IPS DF 6.9 (cell line): ENCODE data around the gene GLYATL1B.
A peak's percentile ranks its signal among the peaks of the same experiment; 100 is the strongest.
"Not testable (repeated sequence)": the region's sequence is repeated elsewhere in the genome, so short reads cannot be mapped to it uniquely, and the experiment has no call there.

ENCODE experiments used
- DNase-seq: peaks from one replicate; pipeline ENCODE4 v3.0.0-alpha.2; 2013; ENCODE audit warnings: low read depth, low spot score
- H3K27ac ChIP-seq: one replicate; pipeline ENCODE4 v1.5.1; 2013; ENCODE audit warnings: low read length, control low read depth
- H3K27me3 ChIP-seq: 2 replicates; pipeline ENCODE4 v1.6.1; 2013; ENCODE audit warnings: mild to moderate bottlenecking, low read length; ENCODE audit not compliant: control insufficient read depth, insufficient read depth
- H3K36me3 ChIP-seq: 2 replicates; pipeline ENCODE4 v1.6.1; 2013; ENCODE audit warnings: low read length; ENCODE audit not compliant: control insufficient read depth, insufficient read depth
- H3K4me1 ChIP-seq: 2 replicates; pipeline ENCODE4 v1.6.1; 2013; ENCODE audit warnings: low read length; ENCODE audit not compliant: control insufficient read depth, insufficient read depth
- H3K4me3 ChIP-seq: 2 replicates; pipeline ENCODE4 v1.5.1; 2013; ENCODE audit warnings: mild to moderate bottlenecking, low read length
- H3K9me3 ChIP-seq: 2 replicates; pipeline ENCODE4 v1.6.1; 2013; ENCODE audit warnings: low read length, inconsistent platforms; ENCODE audit not compliant: control insufficient read depth, insufficient read depth
- WGBS: extraction: QIAGEN DNeasy Blood & Tissue Kit; methylation state at CpG from one replicate; pipeline ENCODE4 v1.1.7; 2013; ENCODE audit warnings: mixed read lengths, missing lambda C conversion rate; ENCODE audit not compliant: insufficient read length, insufficient coverage; 5-methylcytosine and 5-hydroxymethylcytosine counted together

Gene GLYATL1B

GRCh38 chr11:59086007-59086406 is at the start of gene GLYATL1B:
Gene GLYATL1B (plus strand): TSS chr11:59086307. CDS start chr11:59086307, 0 bp downstream.
- DNase-seq, H3K4me1 ChIP-seq, H3K27ac ChIP-seq, H3K9me3 ChIP-seq, H3K4me3 ChIP-seq, H3K27me3 ChIP-seq, H3K36me3 ChIP-seq: not testable (repeated sequence)
- no CpG with 5 or more reads among the region's 5 CpGs for WGBS

DNA sequence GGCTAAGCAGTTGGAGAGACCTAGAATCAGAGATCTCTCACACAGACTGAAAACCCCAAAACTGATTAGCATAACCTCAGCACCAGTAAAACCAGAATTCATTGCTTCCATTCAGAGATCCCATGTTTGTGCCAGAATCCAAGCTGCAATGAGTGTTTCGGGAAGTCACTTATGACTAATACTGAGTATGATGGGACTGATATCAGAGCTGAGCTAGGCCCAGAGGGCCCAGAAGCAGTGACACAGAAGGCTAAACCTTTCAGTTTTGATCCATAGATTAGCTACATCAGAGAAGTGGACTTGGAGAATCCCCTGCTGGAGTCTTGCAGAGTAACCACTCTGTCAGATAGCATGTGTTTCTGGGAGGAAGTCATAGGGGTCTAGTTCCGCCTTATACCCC is 49.6 kb upstream of the GLYATL1B start:
- H3K36me3 ChIP-seq, H3K4me3 ChIP-seq, H3K27ac ChIP-seq, DNase-seq, H3K4me1 ChIP-seq, H3K27me3 ChIP-seq, H3K9me3 ChIP-seq: not testable (repeated sequence)
- no CpG with 5 or more reads among the region's 2 CpGs for WGBS

- not testable (repeated sequence) for H3K9me3 ChIP-seq, H3K27me3 ChIP-seq, H3K4me1 ChIP-seq, DNase-seq, H3K4me3 ChIP-seq, H3K27ac ChIP-seq, H3K36me3 ChIP-seq
- no CpG with 5 or more reads among the region's 1 CpG for WGBS
Observed at GRCh38 chr11:59037434-59037833, 48.7 kb upstream of the GLYATL1B start.

DNA sequence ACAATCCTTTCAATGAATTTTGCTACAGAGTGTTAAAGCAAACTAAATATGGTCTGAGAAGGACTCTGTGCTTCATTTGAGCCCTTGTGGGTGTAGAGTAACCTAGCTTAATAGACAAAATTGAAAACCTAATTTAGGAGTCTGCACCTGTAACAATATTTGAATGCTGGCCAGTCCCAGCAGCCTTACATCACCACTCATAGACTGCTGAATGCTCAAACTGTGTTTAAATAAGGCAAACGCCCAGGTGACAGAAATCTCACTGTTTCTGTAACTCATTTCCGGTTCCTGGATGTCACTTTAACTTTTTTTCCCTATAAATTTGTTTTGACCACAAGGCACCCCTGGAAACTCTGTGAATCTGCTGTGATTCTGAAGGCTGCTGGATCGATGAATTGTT is 45.5 kb upstream of the GLYATL1B start:
- DNase-seq, result no peak
- no CpG with 5 or more reads among the region's 3 CpGs for WGBS

DNA sequence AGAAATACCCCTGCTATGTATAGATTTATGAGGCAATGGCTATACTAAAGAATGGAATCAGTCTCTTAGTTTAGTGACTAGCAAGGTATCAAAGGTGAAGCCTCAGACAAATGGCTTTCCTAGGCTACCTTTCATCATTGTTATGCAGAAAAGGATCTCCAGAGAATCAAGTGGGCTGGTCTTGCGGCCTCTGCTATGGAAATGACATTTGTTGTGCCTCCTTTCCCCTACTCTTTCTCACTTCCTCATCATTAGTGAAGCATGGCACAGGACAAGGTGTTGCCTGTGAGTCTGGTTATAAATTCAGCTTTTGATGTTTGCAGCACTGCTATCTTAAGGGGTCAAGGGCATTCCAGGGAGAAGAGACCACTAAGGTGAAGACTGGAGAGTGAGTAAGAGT is 34.7 kb upstream of the GLYATL1B start:
- WGBS, result no CpG with 5 or more reads among the region's 1 CpG
- H3K9me3 ChIP-seq, H3K27me3 ChIP-seq, H3K27ac ChIP-seq, H3K4me3 ChIP-seq, H3K4me1 ChIP-seq, H3K36me3 ChIP-seq, DNase-seq: not testable (repeated sequence)

More for the DNA sequence above, 45.5 kb upstream of the GLYATL1B start:
- no peak overlapping the region for H3K4me3 ChIP-seq
- no peaks in the 10 kb centered on the region for H3K4me1 ChIP-seq
- no peaks in the 10 kb centered on the region for H3K36me3 ChIP-seq
- no peak overlapping the region for H3K27ac ChIP-seq
- no peaks in the 10 kb centered on the region for H3K9me3 ChIP-seq
- H3K27me3 ChIP-seq, result no peaks in the 10 kb centered on the region

DNA sequence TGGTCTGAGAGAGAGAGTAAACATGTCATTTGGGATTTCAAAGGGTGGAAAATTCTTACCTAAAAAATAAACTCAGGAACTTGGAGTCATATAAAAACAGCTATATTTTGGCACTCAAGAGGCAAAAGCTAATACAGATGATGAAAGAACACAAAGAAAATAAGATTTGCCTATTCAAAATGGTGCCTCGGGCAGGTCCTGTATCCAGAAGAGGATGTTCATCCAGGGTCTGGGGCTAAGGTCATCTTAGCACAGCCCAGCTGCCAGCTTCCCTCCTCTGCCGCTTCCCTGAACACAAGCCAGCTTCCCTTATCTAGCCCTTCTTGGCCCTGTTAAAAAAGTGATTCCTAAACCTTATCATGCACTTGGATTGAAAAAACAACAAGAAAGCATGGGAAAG is 33.8 kb upstream of the GLYATL1B start:
- H3K27me3 ChIP-seq, H3K4me1 ChIP-seq, H3K4me3 ChIP-seq, H3K9me3 ChIP-seq, DNase-seq, H3K27ac ChIP-seq, H3K36me3 ChIP-seq: not testable (repeated sequence)
- no CpG with 5 or more reads among the region's 2 CpGs for WGBS

DNA sequence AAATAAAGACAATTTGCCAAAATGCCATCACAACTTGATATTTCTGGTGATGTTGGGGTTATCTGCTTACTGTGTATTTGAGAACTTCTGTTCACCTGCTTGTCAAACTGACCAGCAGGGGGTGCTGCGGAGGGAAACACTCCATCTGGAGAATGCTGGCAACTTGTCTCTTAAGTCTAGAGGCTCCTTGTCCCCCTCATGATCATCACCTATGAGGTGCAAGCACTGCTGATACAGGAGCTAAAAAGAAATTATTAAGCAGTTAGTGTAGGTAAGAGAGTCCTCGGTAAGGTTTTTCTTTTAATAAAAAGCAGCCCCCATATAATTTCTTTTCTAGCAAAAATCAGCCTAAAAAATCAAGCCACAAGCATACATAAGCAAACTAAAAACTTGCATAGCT is 32.7 kb upstream of the GLYATL1B start:
- peak; percentile 37 for DNase-seq
- no peak overlapping the region for H3K27ac ChIP-seq
- no peaks in the 10 kb centered on the region; the same call in 1 of the 2 replicates for H3K4me1 ChIP-seq
- H3K36me3 ChIP-seq, result no peaks in the 10 kb centered on the region
- no peaks in the 10 kb centered on the region for H3K9me3 ChIP-seq
- no peak overlapping the region for H3K4me3 ChIP-seq
- WGBS, result no CpG with 5 or more reads among the region's 2 CpGs
- no peaks in the 10 kb centered on the region for H3K27me3 ChIP-seq

DNA sequence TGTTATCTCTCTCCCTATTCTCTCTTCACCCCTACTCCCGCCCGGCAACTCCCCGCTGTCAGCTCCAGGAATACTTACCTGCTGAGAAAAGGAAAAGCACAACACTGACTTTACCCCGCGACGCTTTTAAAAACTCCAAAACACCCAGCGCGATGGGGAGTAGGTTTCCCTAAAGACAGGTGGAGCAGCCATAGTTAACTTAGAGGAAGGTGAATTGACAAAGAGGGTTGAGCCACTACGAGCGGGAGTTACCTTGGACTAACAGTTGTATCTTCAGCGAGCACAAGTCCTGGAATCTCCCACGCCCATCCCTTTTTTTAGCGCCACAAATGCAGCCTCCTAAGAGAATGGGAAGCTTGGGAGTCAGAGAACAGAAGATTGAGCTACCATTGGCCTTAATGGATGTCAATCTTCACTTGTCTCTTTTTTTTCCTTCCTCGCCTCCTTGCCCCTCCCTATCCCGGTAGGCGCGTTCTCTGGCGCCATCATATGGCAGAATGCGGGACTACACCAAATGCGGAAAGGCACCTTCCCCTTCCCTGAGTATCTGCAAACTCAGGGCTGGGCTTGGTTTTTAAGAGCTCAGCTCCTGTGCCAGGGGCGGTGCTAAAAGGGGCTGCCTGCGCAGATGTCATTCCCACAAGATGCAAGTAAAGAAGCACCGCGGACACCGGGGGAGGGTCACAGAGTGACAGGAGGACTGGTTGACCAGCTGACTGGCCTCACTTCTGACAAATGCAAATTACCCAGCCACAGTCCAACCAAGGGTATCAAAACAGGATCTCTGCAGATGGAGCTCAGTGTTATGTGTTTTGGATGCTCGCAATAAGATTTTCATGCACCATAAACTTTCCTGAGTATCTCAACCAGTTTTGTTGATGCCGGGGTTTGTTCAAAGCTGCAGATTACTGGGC is 27.7 kb upstream of the GLYATL1B start:
- H3K27me3 ChIP-seq, H3K4me1 ChIP-seq, H3K27ac ChIP-seq, H3K9me3 ChIP-seq, H3K36me3 ChIP-seq: not testable (repeated sequence)
- WGBS, result no CpG with 5 or more reads among the region's 27 CpGs
- DNase-seq, result peak; percentile 99
- H3K4me3 ChIP-seq, result peak overlapping the region; percentile 40; the same call in 1 of the 2 replicates

DNA sequence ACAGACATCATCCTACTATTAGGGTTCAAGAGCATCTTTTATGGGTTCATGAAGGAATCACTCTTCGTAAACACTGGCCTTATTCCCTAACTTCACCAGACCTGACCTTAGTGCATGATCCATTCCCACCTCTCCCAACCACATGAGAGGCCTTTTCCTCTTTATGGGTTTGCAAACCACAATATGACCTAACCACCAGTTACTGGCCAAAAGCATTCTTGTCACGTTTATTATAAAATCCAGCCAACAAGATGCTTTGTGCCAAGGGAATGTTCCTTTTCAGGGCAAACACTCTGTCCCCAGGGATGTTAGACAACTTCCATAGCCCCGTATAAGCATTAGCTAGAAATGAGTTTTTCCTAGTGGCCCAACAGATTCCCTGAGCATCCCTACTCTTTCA is 26.0 kb upstream of the GLYATL1B start:
- H3K27me3 ChIP-seq, H3K27ac ChIP-seq, DNase-seq, H3K9me3 ChIP-seq, H3K4me3 ChIP-seq, H3K36me3 ChIP-seq, H3K4me1 ChIP-seq: not testable (repeated sequence)
- WGBS, result no CpG with 5 or more reads among the region's 3 CpGs

DNA sequence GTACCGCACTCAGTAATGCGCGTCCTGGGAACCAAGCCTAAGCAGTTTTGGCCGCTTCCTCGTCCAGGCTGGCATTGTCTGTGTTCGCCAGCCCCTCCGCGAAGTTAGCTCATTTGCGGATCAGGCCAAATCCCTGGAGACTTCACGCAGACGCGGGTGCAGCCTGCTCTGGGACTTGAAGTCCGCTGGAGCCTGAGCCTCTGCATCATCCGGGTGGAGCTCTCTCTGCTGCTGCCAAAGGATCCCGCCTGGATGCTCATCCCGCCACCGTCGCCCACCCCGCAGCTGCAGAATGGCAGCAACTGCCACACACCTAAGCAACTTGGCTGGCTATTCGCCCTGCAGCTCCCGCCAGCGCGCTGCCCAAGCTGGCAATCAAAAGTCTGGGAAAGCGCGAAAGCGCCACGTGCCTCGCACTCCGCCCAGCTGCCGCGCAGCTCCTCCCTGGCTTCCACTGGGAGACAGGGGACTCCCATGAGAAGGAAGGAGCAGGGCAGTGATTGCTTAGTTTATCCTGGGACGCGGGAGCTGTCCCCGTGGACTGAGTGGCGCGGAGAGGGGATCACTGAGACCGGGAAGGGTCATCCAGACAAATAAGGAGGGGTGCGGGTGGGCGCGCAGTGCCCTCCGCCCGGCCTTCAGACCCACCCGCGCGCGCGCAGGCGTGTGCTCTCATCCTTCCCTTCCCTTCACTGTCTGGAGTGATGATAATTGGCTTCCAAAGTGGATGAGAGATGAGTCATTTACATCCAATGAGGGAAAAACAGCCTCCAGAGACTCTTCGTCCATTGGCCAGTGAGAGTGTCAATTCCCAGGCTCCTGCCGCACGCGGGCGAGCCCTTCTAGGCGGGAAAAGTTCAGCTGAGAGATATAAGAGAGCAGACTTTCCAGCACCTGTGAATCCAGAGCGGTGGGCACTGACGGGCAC is 23.2 kb upstream of the GLYATL1B start:
- no peak for DNase-seq
- Histone ChIP-seq H3K36me3 (no peaks in the 10 kb centered on the region; the same call in 1 of the 2 replicates), H3K4me3 (no peak overlapping the region), H3K9me3 (no peaks in the 10 kb centered on the region), H3K27me3 (no peaks in the 10 kb centered on the region), H3K27ac (no peak overlapping the region), H3K4me1 (no peaks in the 10 kb centered on the region)
- WGBS, result no CpG with 5 or more reads among the region's 56 CpGs
